ENCODE results near the gene RDH5.

- TF ChIP-seq CTCF (conservative IDR thresholded peaks at IDR 0.05; ENCODE audit: low read length) (no peak), EZH2phosphoT487 (IDR thresholded peaks at IDR 0.05; ENCODE audit: borderline replicate concordance) (no peak)
Observed at GRCh38 chr12:55685671-55686070, 34.5 kb upstream of the RDH5 start.

All from Loucy (cell line).